ENCODE results near the gene WAPL.

DNA sequence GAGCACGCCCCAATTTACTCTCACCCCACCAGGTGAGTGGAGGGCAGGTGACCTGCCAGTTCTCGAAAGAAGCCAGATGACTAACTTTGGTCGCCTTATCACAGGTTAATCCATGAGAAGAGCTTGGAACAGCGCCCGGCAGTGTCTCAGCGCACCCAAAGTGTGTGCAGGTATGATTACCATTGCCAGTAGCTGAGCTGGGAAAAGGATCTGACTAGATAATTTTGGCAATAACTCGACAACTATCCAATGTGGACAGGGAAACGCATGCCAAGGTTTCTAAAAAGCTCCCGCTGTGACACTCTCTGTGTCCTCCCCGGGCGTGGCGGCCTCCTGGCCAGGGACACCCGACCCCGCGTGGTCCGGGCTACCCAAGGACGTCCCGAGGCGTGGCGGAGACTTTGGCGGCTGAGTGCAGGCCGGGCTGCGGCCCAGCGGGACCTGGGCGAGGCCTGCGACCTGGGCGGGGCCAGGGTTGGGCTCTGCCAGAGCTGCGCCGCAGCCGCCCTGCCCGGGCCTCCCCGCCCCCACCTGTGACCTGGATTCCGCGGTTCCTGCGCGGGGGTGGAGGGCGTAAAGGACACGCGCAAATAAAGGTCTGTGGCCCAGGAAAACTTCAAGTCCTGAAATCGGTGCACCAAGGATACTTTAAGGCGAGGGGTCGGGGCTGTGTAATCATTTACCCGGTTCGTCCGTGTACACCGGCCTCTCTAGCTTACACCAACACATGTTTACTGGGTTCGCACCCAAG is 13.7 kb upstream of the WAPL start:
- no peak for TF ChIP-seq POLR2AphosphoS5 (IDR thresholded peaks at IDR 0.05; ENCODE audit: borderline replicate concordance, low read depth, low read length)
- TF ChIP-seq EZH2 (IDR thresholded peaks at IDR 0.05): no peak
- TF ChIP-seq FOXP2 (optimal IDR thresholded peaks at IDR 0.05; ENCODE audit: control extremely low read depth, extremely low read length, insufficient read depth): no peak

All from SK-N-MC (cell line).